H1 (cell line): ENCODE measurements around the gene MED12L. TPM values are rescaled to one million over a fixed set of nuclear protein-coding genes. Genes with fewer than 3 reads are reported as not detected.

Source experiments
- CTCF ChIA-PET: fragments of 300-600 bp; sonication (Branson Sonifier 250); formaldehyde crosslinking; loops from one replicate; lab custom pipeline; 2021; ENCODE audit not compliant: partially characterized antibody; lab: Charles Lee
- POLR2A ChIA-PET: fragments of 300-600 bp; sonication (Branson Sonifier 250); formaldehyde crosslinking; loops from one replicate; lab custom pipeline; 2021; ENCODE audit warnings: inconsistent platforms; ENCODE audit not compliant: partially characterized antibody; lab: Charles Lee
- DNase-seq, 2 experiments: peaks; one replicate each; pipeline versions ENCODE4 v3.0.0 to v3.0.0-alpha.2; 2010 to 2022; ENCODE audit warnings: low spot score in 2 of 2, low read depth in 1 of 2, mixed read lengths in 1 of 2
- FAIRE-seq: peaks from 2 replicates; lab custom pipeline; 2011; peaks lifted over from hg19 to GRCh38; lab: Jason Lieb, UNC
- H2AFZ ChIP-seq: 2 replicates; pipeline ENCODE4 v1.8.1; 2012; ENCODE audit warnings: low read length, inconsistent platforms
- H2AK5ac ChIP-seq: 2 replicates; pipeline ENCODE4 v1.6.1; 2013; ENCODE audit warnings: low read depth, low read length
- H2BK120ac ChIP-seq: replicated peaks from 2 replicates; pipeline ENCODE3; 2013; ENCODE audit warnings: low read depth, low read length, inconsistent platforms
- H2BK12ac ChIP-seq: 2 replicates; pipeline ENCODE4 v1.6.1; 2013; ENCODE audit warnings: low read depth, low read length
- H2BK15ac ChIP-seq: 2 replicates; pipeline ENCODE4 v1.6.1; 2013; ENCODE audit warnings: low read length
- H2BK20ac ChIP-seq: 2 replicates; pipeline ENCODE4 v1.6.1; 2013; ENCODE audit warnings: low read length
- H2BK5ac ChIP-seq: 2 replicates; pipeline ENCODE4 v1.6.1; 2013; ENCODE audit warnings: low read depth, low read length
- H3K14ac ChIP-seq: 2 replicates; pipeline ENCODE4 v1.6.1; 2013; ENCODE audit warnings: inconsistent platforms; ENCODE audit not compliant: insufficient read length
- H3K18ac ChIP-seq: 2 replicates; pipeline ENCODE4 v1.6.1; 2013; ENCODE audit warnings: low read length; ENCODE audit errors: extremely low read depth
- H3K23ac ChIP-seq: 2 replicates; pipeline ENCODE4 v1.6.1; 2013; ENCODE audit warnings: inconsistent platforms; ENCODE audit not compliant: insufficient read length
- H3K23me2 ChIP-seq: 2 replicates; pipeline ENCODE4 v1.6.1; 2013; ENCODE audit warnings: low read depth, low read length
- H3K27ac ChIP-seq: 2 replicates; pipeline ENCODE4 v1.6.1; 2011; ENCODE audit warnings: low read depth, low read length, inconsistent platforms
- H3K27me3 ChIP-seq, 4 experiments: replicated peaks in 1 of 4; 1 replicate in 1 of 4; 2 replicates in 3 of 4; pipeline versions ENCODE4 v1.6.1 to v1.8.1; 2011 to 2013; ENCODE audit warnings: low read length in 3 of 4, mild to moderate bottlenecking in 3 of 4, inconsistent platforms in 2 of 4, mixed read lengths in 2 of 4, moderate library complexity in 1 of 4; ENCODE audit not compliant: control insufficient read depth in 3 of 4, insufficient read depth in 3 of 4; ENCODE audit errors: extremely low read depth in 1 of 4
- H3K36me3 ChIP-seq, 4 experiments: 2 replicates each; pipeline versions ENCODE4 v1.6.1 to v1.8.1; 2011 to 2013; ENCODE audit warnings: mild to moderate bottlenecking in 4 of 4, low read length in 3 of 4, moderate library complexity in 2 of 4, control low read depth in 1 of 4, inconsistent platforms in 1 of 4; ENCODE audit not compliant: insufficient read depth in 4 of 4, control insufficient read depth in 2 of 4
- H3K4ac ChIP-seq: replicated peaks from 2 replicates; pipeline ENCODE3; 2013; ENCODE audit warnings: low read length, low read depth, mixed read lengths, inconsistent platforms; ENCODE audit not compliant: insufficient read length
- H3K4me1 ChIP-seq, 4 experiments: replicated peaks in 1 of 4; 1 replicate in 1 of 4; 2 replicates in 3 of 4; pipeline versions ENCODE4 v1.6.1 to v1.8.1; 2011 to 2013; ENCODE audit warnings: low read length in 3 of 4, inconsistent platforms in 2 of 4, mixed read lengths in 1 of 4; ENCODE audit not compliant: insufficient read depth in 4 of 4, control insufficient read depth in 3 of 4
- H3K4me2 ChIP-seq, 2 experiments: 2 replicates each; pipeline versions ENCODE4 v1.6.1 to v1.8.1; 2011 to 2013; ENCODE audit warnings: low read depth in 2 of 2, low read length in 2 of 2, control low read depth in 1 of 2, inconsistent platforms in 1 of 2, mild to moderate bottlenecking in 1 of 2; ENCODE audit not compliant: insufficient read depth in 1 of 2
- H3K4me3 ChIP-seq, 4 experiments: fragments of 200-600, 300-600 bp in 1 of 4; sonication (generic), shearing (Covaris generic), sonication (Bioruptor Twin) in 1 of 4; 2 replicates each; pipeline versions ENCODE4 v1.5.1 to v1.8.1; 2011 to 2016; ENCODE audit warnings: low read length in 4 of 4, low read depth in 3 of 4, control low read depth in 2 of 4, inconsistent platforms in 2 of 4, mild to moderate bottlenecking in 2 of 4, mixed read lengths in 1 of 4, moderate library complexity in 1 of 4; ENCODE audit not compliant: insufficient read depth in 2 of 4; ENCODE audit errors: extremely low read depth in 1 of 4
- H3K56ac ChIP-seq: replicated peaks from 2 replicates; pipeline ENCODE3; 2013; ENCODE audit warnings: low read depth, mild to moderate bottlenecking, mixed read lengths, low read length, inconsistent platforms; ENCODE audit not compliant: insufficient read length
- H3K79me1 ChIP-seq: 2 replicates; pipeline ENCODE4 v1.6.1; 2013; ENCODE audit warnings: low read depth, low read length, control low read depth
- H3K79me2 ChIP-seq, 2 experiments: 2 replicates each; pipeline versions ENCODE4 v1.6.1 to v1.8.1; 2012 to 2013; ENCODE audit warnings: low read length in 2 of 2, mild to moderate bottlenecking in 2 of 2, inconsistent platforms in 1 of 2; ENCODE audit not compliant: insufficient read depth in 2 of 2, control insufficient read depth in 1 of 2
- H3K9ac ChIP-seq, 4 experiments: replicated peaks in 1 of 4; 1 replicate in 1 of 4; 2 replicates in 3 of 4; pipeline versions ENCODE4 v1.6.1 to v1.8.1; 2011 to 2013; ENCODE audit warnings: low read depth in 3 of 4, low read length in 3 of 4, control low read depth in 2 of 4, mild to moderate bottlenecking in 2 of 4, moderate library complexity in 2 of 4, inconsistent platforms in 1 of 4; ENCODE audit errors: extremely low read depth in 1 of 4
- H3K9me3 ChIP-seq, 2 experiments: 2 replicates each; pipeline versions ENCODE4 v1.6.1 to v1.8.1; 2012 to 2013; ENCODE audit warnings: mild to moderate bottlenecking in 2 of 2, moderate library complexity in 2 of 2, control low read depth in 1 of 2, inconsistent platforms in 1 of 2, low read depth in 1 of 2, low read length in 1 of 2, mixed read lengths in 1 of 2; ENCODE audit not compliant: insufficient read depth in 2 of 2
- H4K20me1 ChIP-seq, 2 experiments: replicated peaks in 1 of 2; 2 replicates each; pipeline versions ENCODE3 to v1.8.1; 2011 to 2013; ENCODE audit warnings: inconsistent platforms in 2 of 2, low read length in 2 of 2, mild to moderate bottlenecking in 1 of 2; ENCODE audit not compliant: insufficient read depth in 2 of 2, control insufficient read depth in 1 of 2
- H4K5ac ChIP-seq: 2 replicates; pipeline ENCODE4 v1.6.1; 2013; ENCODE audit warnings: low read length, low read depth, mixed read lengths, inconsistent platforms; ENCODE audit not compliant: insufficient read length
- H4K8ac ChIP-seq: 2 replicates; pipeline ENCODE4 v1.8.0; 2013; ENCODE audit warnings: mild to moderate bottlenecking, moderate library complexity, low read length, inconsistent platforms; ENCODE audit not compliant: insufficient read depth; ENCODE audit errors: extremely low read depth
- H4K91ac ChIP-seq: replicated peaks from 2 replicates; pipeline ENCODE3; 2013; ENCODE audit warnings: low read length, mixed read lengths, inconsistent platforms; ENCODE audit not compliant: insufficient read length
- BCL11A ChIP-seq, 2 experiments: IDR thresholded peaks; one replicate each; pipeline ENCODE4 v1.6.1; 2011; ENCODE audit warnings: low read depth in 2 of 2, low read length in 2 of 2, mild to moderate bottlenecking in 2 of 2
- EGR1 ChIP-seq: IDR thresholded peaks from 2 replicates; pipeline ENCODE4 v1.6.1; 2011; ENCODE audit warnings: low read depth, low read length, borderline replicate concordance
- HDAC6 ChIP-seq: IDR thresholded peaks from one replicate; pipeline ENCODE4 v1.7.1; 2012; ENCODE audit warnings: low read depth, mild to moderate bottlenecking, inconsistent platforms, low read length, moderate library complexity
- KDM4A ChIP-seq: IDR thresholded peaks from one replicate; pipeline ENCODE4 v1.7.1; 2012; ENCODE audit warnings: low read depth, mild to moderate bottlenecking, moderate library complexity, low read length, inconsistent platforms; ENCODE audit not compliant: severe bottlenecking
- POLR2A ChIP-seq, 2 experiments: IDR thresholded peaks; 1 replicate in 1 of 2; 2 replicates in 1 of 2; pipeline ENCODE4 v1.6.1; 2011; ENCODE audit warnings: low read depth in 2 of 2, low read length in 2 of 2, mild to moderate bottlenecking in 2 of 2; ENCODE audit errors: control extremely low read depth in 1 of 2
- RAD21 ChIP-seq, 2 experiments: IDR thresholded peaks in 1 of 2; conservative IDR thresholded peaks in 1 of 2; 2 replicates each; pipeline ENCODE4 v1.6.1; 2011; ENCODE audit warnings: low read depth in 2 of 2, low read length in 2 of 2, improper control_type of control experiment in 1 of 2, inconsistent platforms in 1 of 2, mild to moderate bottlenecking in 1 of 2, moderate library complexity in 1 of 2
- RNF2 ChIP-seq: fragments of 200-900, 300-1000 bp; sonication (generic); IDR thresholded peaks from 2 replicates; pipeline ENCODE4 v1.7.1; 2016; ENCODE audit warnings: borderline replicate concordance, low read depth, mild to moderate bottlenecking, antibody characterized with exemption, low read length; ENCODE audit not compliant: poor library complexity, severe bottlenecking; ENCODE audit errors: missing control alignments
- SIN3A ChIP-seq, 2 experiments: IDR thresholded peaks in 1 of 2; conservative IDR thresholded peaks in 1 of 2; 2 replicates each; pipeline ENCODE4 v1.6.1; 2011 to 2012; ENCODE audit warnings: low read length in 2 of 2, improper control_type of control experiment in 1 of 2, low read depth in 1 of 2, mild to moderate bottlenecking in 1 of 2
- SP4 ChIP-seq: IDR thresholded peaks from 2 replicates; pipeline ENCODE4 v1.6.1; 2012; ENCODE audit warnings: low read length, inconsistent platforms
- SRF ChIP-seq: IDR thresholded peaks from 2 replicates; pipeline ENCODE4 v1.6.1; 2011; ENCODE audit warnings: mild to moderate bottlenecking, low read depth, low read length, moderate library complexity
- TAF7 ChIP-seq: optimal IDR thresholded peaks from 2 replicates; pipeline ENCODE3; 2011; ENCODE audit warnings: low read depth, mild to moderate bottlenecking, inconsistent platforms, low read length, moderate library complexity, borderline replicate concordance
- ZNF274 ChIP-seq: IDR thresholded peaks from 2 replicates; pipeline ENCODE4 v1.7.0; 2012; ENCODE audit warnings: low read length, borderline replicate concordance; ENCODE audit errors: extremely low read depth
- polyA plus RNA-seq, 7 experiments: library from polyadenylated mRNA; depleted of rRNA in 3 of 7; stranded (reverse) in 5 of 7; unstranded in 2 of 7; fragments of >200 nt in 5 of 7; fragments of 200-250 nt in 2 of 7; gene quantifications; 1 replicate in 5 of 7; 2 replicates in 1 of 7; 4 replicates in 1 of 7; pipeline versions ENCODE4 v1.2.1 to v1.2.3, GENCODE V29; 2011 to 2013; ENCODE audit warnings: missing spikeins in 2 of 7, mixed read lengths in 2 of 7
- total RNA-seq: library from RNA; stranded (reverse); fragmentation: NEBNext Ultra II Directional; extraction: Animal tissue kit (Norgen Biotek cat#: 25700); gene quantifications from 2 replicates; pipeline ENCODE4 v1.2.1, GENCODE V29; 2021
- TF ChIP-seq, protein P1 (sequence below): IDR thresholded peaks from 2 replicates; pipeline ENCODE4 v1.6.1; 2011; ENCODE audit warnings: low read length, improper control_type of control experiment

MED12L gene
- total and polyA plus RNA-seq, 2 of the 8 experiments (the other 6 are each of a cell fraction or from before 2014, with no cell fraction given): 3.6 to 26.2 TPM

DNA sequence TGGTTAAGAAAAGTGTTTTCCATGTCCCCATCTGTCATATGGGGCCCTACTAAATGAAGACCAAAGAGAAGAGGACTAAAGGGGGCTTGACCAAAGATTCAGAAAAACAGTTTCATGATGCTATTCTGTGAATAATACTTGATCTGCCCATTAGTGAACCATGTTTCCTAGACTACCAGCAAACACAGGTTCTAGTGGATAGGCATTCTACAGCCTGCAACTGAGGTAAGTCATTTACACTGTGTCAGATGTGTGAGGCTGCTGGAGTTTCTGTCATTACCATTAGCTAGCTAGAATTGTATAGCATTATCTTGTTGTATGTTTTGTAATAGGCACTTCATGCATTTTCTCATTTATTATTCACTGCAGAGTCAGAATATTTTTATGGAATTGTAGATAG is 111.0 kb downstream of the MED12L start:
- H3K79me2 ChIP-seq: no peaks in the 10 kb centered on the region
- POLR2A ChIA-PET: no interaction called here
- H3K4me2 ChIP-seq: no peak overlapping the region
- H4K8ac ChIP-seq: no peak overlapping the region
- no peak overlapping the region for H3K4ac ChIP-seq
- no peaks in the 10 kb centered on the region for H3K9me3 ChIP-seq
- no peak overlapping the region for H2BK5ac ChIP-seq
- DNase-seq (no peak), FAIRE-seq (no peak)
- H2BK15ac ChIP-seq: no peak overlapping the region
- H3K27ac ChIP-seq: no peak overlapping the region
- H3K79me1 ChIP-seq: no peaks in the 10 kb centered on the region
- H3K56ac ChIP-seq: no peak overlapping the region
- H4K5ac ChIP-seq: no peak overlapping the region
- no peaks in the 10 kb centered on the region for H3K27me3 ChIP-seq
- H3K4me1 ChIP-seq: no peaks in the 10 kb centered on the region
- H3K23me2 ChIP-seq: no peaks in the 10 kb centered on the region
- no peak overlapping the region for H2BK20ac ChIP-seq
- H3K14ac ChIP-seq: no peak overlapping the region
- no peak overlapping the region for H3K18ac ChIP-seq
- CTCF ChIA-PET: interaction anchor here (0.7 to 4.4 kb wide), 5 partner anchors 11 to 32 kb away, joined by 3 to 18 read pairs (median 4); no protein-coding TSS in a partner anchor
- no peak overlapping the region for H2AK5ac ChIP-seq
- H2BK120ac ChIP-seq: no peak overlapping the region
- no peak overlapping the region for H3K9ac ChIP-seq
- H4K20me1 ChIP-seq: no peaks in the 10 kb centered on the region
- no peak overlapping the region for H4K91ac ChIP-seq
- H2AFZ ChIP-seq: no peak overlapping the region
- H2BK12ac ChIP-seq: no peak overlapping the region
- no peak overlapping the region for H3K4me3 ChIP-seq
- H3K23ac ChIP-seq: no peak overlapping the region
- peaks cover 0 to 4% (median 0%) of the 10 kb centered on the region in 4 experiments; a peak in 3 of 8 replicates for H3K36me3 ChIP-seq
- TF ChIP-seq, protein P1, sequence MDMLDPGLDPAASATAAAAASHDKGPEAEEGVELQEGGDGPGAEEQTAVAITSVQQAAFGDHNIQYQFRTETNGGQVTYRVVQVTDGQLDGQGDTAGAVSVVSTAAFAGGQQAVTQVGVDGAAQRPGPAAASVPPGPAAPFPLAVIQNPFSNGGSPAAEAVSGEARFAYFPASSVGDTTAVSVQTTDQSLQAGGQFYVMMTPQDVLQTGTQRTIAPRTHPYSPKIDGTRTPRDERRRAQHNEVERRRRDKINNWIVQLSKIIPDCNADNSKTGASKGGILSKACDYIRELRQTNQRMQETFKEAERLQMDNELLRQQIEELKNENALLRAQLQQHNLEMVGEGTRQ: no peak
- TF ChIP-seq ZNF274 (no peak), RNF2 (no peak), SRF (no peak), BCL11A (IDR thresholded peaks at IDR 0.05; ENCODE audit: low read depth in 2 of 2, low read length in 2 of 2) (no peak), HDAC6 (no peak), RAD21 (IDR thresholded peaks at IDR 0.05 in 1 of 2, conservative IDR thresholded peaks at IDR 0.05 in 1 of 2; ENCODE audit: low read depth in 2 of 2, low read length in 2 of 2) (no peak), EGR1 (no peak), TAF7 (no peak), KDM4A (no peak), SIN3A (conservative IDR thresholded peaks at IDR 0.05 in 1 of 2, IDR thresholded peaks at IDR 0.05 in 1 of 2; ENCODE audit: low read depth in 1 of 2, low read length in 2 of 2) (no peak), POLR2A (IDR thresholded peaks at IDR 0.05; ENCODE audit: control extremely low read depth in 1 of 2, low read depth in 2 of 2, low read length in 2 of 2) (no peak), SP4 (no peak)
